ENCODE measurements around the gene NCS1.

NCS1 gene

DNA sequence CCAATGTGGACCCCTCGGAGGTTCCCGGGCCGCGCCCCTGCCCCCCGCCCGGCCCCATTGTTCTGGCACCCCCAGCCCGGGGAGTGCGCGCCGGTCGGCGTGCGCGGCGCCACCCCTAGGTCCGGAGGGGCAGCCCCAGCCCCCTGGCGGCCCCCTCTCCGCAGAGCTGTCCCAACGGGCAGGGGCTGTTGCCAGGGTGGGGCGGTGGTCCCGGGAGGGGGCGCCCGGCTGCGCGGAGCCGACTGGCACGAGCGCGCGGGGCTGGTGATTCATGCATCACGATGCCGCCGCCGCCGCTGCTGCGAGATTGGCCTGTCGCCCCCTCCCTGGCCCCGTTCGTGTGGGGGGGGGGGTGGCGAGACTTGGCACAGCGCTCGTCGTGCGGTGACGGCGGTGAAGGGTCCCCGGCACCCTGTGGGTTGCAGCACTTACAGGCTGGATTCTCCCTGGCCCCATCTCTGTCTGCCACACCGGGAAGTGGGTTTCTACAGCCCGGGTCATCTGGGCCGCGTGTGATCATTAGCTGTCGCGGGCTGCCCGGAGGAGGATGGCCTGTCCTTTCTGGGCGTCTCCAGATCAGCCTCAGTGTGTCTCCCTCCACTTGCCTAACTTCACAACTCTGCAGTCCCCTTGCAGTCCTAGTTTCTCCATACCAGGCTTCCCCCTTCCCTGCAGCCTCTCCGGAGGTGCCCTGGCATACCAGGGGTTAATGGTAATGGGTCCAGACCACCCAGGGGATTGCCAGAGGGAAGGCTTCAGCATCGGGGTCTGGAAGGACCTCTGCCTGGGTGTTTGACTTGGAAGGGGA lies 858 bp downstream of the NCS1 start:
- Mint-ChIP-seq H3K4me3 (peak overlapping the region; percentile 88 to 95 (median 94)), H3K27me3 (ENCODE audit: low read depth) (peaks cover 17% of the 10 kb centered on the region)
- TF ChIP-seq, protein P1, sequence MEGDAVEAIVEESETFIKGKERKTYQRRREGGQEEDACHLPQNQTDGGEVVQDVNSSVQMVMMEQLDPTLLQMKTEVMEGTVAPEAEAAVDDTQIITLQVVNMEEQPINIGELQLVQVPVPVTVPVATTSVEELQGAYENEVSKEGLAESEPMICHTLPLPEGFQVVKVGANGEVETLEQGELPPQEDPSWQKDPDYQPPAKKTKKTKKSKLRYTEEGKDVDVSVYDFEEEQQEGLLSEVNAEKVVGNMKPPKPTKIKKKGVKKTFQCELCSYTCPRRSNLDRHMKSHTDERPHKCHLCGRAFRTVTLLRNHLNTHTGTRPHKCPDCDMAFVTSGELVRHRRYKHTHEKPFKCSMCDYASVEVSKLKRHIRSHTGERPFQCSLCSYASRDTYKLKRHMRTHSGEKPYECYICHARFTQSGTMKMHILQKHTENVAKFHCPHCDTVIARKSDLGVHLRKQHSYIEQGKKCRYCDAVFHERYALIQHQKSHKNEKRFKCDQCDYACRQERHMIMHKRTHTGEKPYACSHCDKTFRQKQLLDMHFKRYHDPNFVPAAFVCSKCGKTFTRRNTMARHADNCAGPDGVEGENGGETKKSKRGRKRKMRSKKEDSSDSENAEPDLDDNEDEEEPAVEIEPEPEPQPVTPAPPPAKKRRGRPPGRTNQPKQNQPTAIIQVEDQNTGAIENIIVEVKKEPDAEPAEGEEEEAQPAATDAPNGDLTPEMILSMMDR (IDR thresholded peaks at IDR 0.05; ENCODE audit: unreplicated experiment in 3 of 3) = no peak

GRCh38 chr9:130173666-130173983 lies 1.4 kb downstream of the NCS1 start:
- H3K4me1 Mint-ChIP-seq = peaks cover 35% of the 10 kb centered on the region
- TF ChIP-seq, protein P1 (IDR thresholded peaks at IDR 0.05; ENCODE audit: unreplicated experiment in 3 of 3) = no peak
- H3K27me3 Mint-ChIP-seq (ENCODE audit: low read depth) = peaks cover 14% of the 10 kb centered on the region
- no peaks in the 10 kb centered on the region for H3K9me3 Mint-ChIP-seq
- H3K4me3 Mint-ChIP-seq = peak overlapping the region; percentile 88 to 95 (median 94)
- H3K36me3 Mint-ChIP-seq (ENCODE audit: low read depth) = no peaks in the 10 kb centered on the region
- peak overlapping the region in 2 of 3 experiments; percentile 26 to 75 for H3K27ac Mint-ChIP-seq

More for the DNA sequence above, 858 bp downstream of the NCS1 start:
- H3K4me1 Mint-ChIP-seq = peaks cover 30% of the 10 kb centered on the region
- H3K9me3 Mint-ChIP-seq = no peaks in the 10 kb centered on the region
- peak overlapping the region in 2 of 3 experiments; percentile 51 to 89 for H3K27ac Mint-ChIP-seq
- no peaks in the 10 kb centered on the region for H3K36me3 Mint-ChIP-seq (ENCODE audit: low read depth)

- TF ChIP-seq, protein P1 (IDR thresholded peaks at IDR 0.05; ENCODE audit: unreplicated experiment in 3 of 3) = no peak
- Mint-ChIP-seq H3K27ac (peak overlapping the region in 2 of 3 experiments; percentile 75), H3K9me3 (no peaks in the 10 kb centered on the region), H3K4me1 (peaks cover 37% of the 10 kb centered on the region), H3K4me3 (peak overlapping the region; percentile 88 to 95 (median 94)), H3K36me3 (ENCODE audit: low read depth) (no peaks in the 10 kb centered on the region), H3K27me3 (ENCODE audit: low read depth) (peaks cover 10% of the 10 kb centered on the region)
Observed at GRCh38 chr9:130174025-130174424, 1.8 kb downstream of the NCS1 start.

- peaks cover 3% of the 10 kb centered on the region for H3K36me3 Mint-ChIP-seq (ENCODE audit: low read depth)
- H3K4me1 Mint-ChIP-seq = peaks cover 45% of the 10 kb centered on the region
- peak overlapping the region; percentile 50 to 75 (median 75) for H3K27ac Mint-ChIP-seq
- peaks cover 5% of the 10 kb centered on the region for H3K27me3 Mint-ChIP-seq (ENCODE audit: low read depth)
- H3K4me3 Mint-ChIP-seq = peak overlapping the region; percentile 88 to 95 (median 94)
- TF ChIP-seq, protein P1 (IDR thresholded peaks at IDR 0.05; ENCODE audit: unreplicated experiment in 3 of 3) = no peak
- no peaks in the 10 kb centered on the region for H3K9me3 Mint-ChIP-seq
Observed at GRCh38 chr9:130174920-130175321, 2.7 kb downstream of the NCS1 start.

DNA sequence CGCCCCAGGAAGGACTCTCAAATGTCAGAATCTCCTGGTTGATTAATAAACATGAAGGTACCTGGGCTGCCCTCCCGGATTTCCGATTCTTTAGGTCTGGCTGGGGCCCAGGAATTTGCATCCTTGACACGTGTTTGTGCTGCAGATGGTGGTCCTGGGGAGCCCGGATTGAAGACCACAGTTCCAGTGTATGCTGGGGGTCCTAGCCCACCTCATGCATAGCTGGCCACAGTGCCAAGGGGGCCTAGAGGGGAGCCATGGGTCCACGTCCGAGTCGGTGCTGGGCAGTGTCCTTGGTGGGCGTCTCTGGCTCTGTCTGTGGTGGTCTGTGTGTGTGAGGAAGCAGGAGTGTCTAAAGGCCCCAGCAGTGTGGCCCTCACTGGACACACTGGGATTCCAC lies 3.2 kb downstream of the NCS1 start:
- H3K4me3 Mint-ChIP-seq = peak overlapping the region in 2 of 3 experiments; percentile 94 to 95

More for the DNA sequence above, 3.2 kb downstream of the NCS1 start:
- Mint-ChIP-seq H3K9me3 (no peaks in the 10 kb centered on the region), H3K27ac (peak overlapping the region; percentile 50 to 75 (median 75)), H3K4me1 (peaks cover 49% of the 10 kb centered on the region), H3K36me3 (ENCODE audit: low read depth) (peaks cover 3% of the 10 kb centered on the region), H3K27me3 (ENCODE audit: low read depth) (peaks cover 5% of the 10 kb centered on the region)
- TF ChIP-seq, protein P1 (IDR thresholded peaks at IDR 0.05; ENCODE audit: unreplicated experiment in 3 of 3) = no peak
